HG02973 (cell line): ENCODE results near the gene CWC27.

Experiments
- ATAC-seq: cut with Tn5 transposase; IDR thresholded peaks from one replicate; pipeline ENCODE4 v1.9.1; 2021; ENCODE audit warnings: moderate library complexity; ENCODE audit not compliant: unreplicated experiment

CWC27 gene

GRCh38 chr5:64971513-64971912 lies 202.8 kb downstream of the CWC27 start:
- ATAC-seq = no peak

DNA sequence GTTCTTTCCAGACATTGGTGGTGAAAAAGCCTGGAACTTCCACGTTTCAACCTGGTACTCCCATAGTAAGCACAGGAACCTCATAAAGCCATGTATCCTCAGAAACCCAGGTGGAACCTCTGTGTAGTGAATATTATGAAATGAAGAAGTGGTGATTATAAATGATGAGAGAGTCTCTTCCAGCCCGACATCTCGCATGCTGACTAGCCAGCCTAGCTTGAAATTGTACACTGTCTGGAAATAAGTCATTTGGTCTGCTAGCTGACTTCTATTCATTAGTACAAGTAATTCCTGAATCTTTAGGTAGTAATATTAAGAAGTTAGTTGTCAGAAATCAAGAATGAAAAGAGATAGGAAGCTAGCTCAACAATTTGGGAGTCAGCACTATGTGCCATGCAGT lies 203.3 kb downstream of the CWC27 start:
- ATAC-seq = no peak

GRCh38 chr5:64972591-64972990 lies 203.9 kb downstream of the CWC27 start:
- no peak for ATAC-seq

GRCh38 chr5:64973215-64973614 lies 204.5 kb downstream of the CWC27 start:
- no peak for ATAC-seq

DNA sequence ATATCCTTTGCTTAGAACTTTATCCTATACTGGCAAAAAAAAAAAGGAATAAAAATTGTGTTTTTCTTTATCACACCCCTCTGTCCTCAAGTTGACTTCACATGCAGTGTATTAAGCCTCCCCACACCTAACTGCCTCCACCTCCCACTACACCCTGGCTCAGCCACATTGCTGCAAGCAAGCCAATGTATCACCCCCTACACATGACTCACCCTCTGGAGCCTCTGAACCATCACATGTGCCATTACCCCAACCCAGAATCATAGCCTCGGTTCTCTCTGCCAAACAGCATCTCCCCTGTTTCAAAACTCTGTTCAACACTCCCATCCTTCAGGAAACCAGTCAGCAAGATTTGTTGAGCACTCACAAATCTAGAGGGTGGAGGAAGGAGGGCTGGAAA lies 209.0 kb downstream of the CWC27 start:
- ATAC-seq = no peak

GRCh38 chr5:64978546-64978945 lies 209.8 kb downstream of the CWC27 start:
- no peak for ATAC-seq

DNA sequence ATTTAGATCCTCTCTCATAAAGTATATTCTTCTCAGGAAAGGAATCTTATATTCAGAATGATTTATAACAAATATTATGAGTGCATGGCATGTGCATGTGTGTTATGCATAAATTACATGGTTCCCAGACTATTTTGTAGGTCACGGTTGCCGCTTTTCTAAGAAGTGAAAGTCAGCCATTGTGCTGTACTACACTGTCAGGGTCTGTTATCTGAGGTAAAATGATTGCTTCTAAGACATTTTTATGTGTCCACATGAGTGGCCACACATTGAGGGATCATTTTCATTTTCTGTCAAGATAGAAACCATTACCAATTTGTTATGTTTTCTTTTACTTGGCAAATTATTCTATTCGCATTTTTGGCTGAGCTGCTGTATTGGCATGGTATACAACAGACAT lies 210.8 kb downstream of the CWC27 start:
- ATAC-seq = no peak

DNA sequence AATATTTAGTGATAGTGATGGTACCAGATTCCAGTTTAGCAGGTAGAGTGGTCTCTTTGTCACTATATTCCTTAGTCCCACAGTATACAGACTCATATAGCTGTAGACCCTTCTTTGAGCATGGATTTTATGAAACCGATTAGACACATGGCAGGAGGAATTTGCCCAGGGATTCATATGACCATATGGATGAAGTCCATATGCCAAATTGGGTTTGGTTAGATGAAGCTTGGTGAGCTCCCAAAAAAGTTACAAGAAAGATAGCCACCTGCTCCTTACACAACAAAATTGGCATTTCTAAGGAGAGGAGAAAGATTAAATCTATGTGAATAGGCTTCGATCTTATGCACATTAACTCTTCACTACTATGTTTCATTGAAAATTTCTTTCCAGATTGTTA lies 211.4 kb downstream of the CWC27 start:
- ATAC-seq = no peak

GRCh38 chr5:64987768-64988167 lies 219.0 kb downstream of the CWC27 start:
- ATAC-seq = no peak

DNA sequence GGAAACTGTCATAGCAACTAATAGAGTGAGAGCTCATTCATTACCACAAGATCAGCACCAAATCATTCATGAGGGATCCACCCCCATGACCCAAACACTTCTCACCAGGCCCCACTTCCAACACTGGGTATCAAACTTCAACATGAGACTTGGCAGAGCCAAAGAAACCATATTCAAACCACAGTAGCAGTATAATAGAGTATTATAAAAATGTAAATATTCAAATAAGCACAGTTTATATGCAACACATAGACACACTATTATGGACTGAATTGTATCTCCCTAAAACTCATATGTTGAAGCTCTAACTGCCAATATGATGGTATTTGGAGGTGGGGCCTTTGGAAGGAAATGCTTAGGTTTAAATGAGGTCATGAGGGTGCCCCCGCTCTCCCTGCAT lies 240.5 kb downstream of the CWC27 start:
- ATAC-seq = no peak

DNA sequence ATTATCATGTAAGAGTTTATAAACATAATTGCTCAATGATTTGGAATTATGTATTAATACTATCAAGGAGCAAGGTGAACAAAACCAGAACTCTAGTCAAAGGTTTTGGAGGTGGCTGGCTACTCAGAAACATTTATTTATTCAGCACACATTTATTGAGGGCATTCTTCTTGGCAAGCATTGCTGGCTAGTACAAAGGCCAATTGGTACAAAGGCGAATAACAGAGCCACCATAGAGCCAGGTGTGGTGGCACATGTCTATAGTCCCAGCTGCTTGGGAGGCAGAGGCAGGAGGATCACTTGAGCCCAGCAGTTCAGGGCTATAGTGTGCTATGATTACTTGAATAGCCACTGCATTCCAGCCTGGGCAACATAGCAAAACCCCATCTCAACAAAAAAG lies 242.1 kb downstream of the CWC27 start:
- no peak for ATAC-seq

GRCh38 chr5:65012301-65012892 lies 243.7 kb downstream of the CWC27 start:
- no peak for ATAC-seq

GRCh38 chr5:65013166-65013565 lies 244.4 kb downstream of the CWC27 start:
- no peak for ATAC-seq

GRCh38 chr5:65014769-65015168 lies 246.0 kb downstream of the CWC27 start:
- ATAC-seq = no peak

- ATAC-seq = no peak
Observed at GRCh38 chr5:65015767-65016166, 247.0 kb downstream of the CWC27 start.

DNA sequence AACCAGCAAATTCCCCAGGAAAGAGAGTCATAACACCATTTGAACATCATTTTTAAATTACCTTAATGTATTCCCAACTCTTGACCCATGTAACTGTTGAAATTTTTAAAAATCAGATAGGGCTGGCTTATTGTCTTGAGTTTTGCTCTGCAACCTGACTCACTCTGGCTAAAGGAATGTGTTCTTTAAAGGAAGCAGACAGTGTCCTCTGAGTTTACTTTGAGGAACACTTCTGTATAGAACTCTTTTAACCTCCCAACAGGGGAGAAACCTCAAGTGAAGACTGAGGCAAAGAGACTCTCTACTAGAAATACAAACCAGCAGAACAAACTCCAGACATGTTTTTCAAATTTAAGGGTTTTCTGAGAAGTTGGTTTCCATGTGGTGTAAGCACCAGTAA lies 248.9 kb downstream of the CWC27 start:
- no peak for ATAC-seq

GRCh38 chr5:65018763-65019162 lies 250.0 kb downstream of the CWC27 start:
- no peak for ATAC-seq

DNA sequence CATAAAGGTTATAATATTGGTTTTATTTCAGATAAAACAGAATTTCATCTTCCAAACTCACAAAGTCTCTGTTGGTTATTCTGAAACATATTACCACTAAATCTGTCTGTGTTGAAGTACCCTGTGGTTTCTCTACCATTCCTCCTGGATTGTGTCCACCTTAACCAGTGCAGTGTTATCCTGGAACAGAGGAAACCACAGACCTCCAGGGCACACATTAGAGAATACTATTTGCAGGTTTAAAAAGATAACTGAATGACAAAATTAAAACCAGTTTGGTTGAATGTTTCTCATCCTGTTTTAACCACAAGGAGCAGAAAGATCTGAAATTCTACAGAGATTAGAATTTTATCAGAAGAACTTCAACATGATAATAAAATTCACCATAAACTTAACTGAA lies 251.8 kb downstream of the CWC27 start:
- ATAC-seq = no peak

DNA sequence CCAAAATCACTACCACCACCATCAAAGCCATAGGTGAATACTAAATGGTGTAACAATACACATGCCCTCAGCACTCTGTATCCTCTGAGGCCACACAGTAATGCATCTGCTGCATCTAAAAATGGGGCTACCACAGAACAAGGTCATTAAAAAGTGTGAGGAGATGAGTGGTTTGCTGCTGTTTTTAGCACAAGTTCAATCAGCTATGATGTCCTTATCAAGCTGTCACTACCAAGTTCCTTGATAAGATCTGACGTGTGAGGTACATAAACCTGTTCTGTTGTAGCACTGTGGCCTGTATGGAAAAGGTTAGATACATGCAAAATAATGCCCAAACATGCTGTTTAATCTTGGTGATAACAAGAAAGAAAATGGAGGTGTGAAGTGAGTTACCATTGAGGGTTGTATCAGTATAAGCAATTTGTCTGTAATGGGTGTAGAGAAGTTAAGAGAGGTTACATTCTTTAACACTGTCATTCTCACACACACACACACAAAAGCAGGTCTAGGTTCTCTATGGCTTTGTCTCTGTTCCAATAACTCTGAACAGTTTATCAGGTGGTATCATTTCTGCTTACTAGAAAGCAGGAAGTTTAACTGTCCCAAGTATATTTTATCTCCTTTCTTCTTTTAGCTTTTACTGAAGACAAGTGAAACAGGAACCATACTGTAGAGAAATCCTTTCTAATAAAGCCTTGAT lies 252.9 kb downstream of the CWC27 start:
- ATAC-seq = peak; percentile 50

DNA sequence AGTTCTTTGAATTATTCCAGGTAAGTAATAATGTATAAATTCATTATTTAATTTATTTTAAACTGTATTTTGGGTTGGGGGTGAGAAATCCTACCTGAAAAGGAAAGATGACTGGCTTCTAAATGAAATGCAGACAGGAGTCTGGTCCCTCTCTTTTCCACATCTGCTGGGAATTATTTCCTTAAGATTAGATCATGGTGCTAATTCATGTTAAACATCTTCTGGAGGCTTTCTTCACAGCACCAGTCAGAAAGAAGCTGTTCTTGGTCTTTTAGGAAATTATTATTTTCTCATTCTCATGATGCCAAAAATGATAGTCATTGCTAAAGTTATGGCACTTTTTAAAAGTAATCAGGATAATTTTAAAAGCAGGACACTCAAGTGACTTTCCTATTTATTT lies 254.2 kb downstream of the CWC27 start:
- ATAC-seq = no peak

- ATAC-seq = no peak
Observed at GRCh38 chr5:65024681-65025080, 256.0 kb downstream of the CWC27 start.

DNA sequence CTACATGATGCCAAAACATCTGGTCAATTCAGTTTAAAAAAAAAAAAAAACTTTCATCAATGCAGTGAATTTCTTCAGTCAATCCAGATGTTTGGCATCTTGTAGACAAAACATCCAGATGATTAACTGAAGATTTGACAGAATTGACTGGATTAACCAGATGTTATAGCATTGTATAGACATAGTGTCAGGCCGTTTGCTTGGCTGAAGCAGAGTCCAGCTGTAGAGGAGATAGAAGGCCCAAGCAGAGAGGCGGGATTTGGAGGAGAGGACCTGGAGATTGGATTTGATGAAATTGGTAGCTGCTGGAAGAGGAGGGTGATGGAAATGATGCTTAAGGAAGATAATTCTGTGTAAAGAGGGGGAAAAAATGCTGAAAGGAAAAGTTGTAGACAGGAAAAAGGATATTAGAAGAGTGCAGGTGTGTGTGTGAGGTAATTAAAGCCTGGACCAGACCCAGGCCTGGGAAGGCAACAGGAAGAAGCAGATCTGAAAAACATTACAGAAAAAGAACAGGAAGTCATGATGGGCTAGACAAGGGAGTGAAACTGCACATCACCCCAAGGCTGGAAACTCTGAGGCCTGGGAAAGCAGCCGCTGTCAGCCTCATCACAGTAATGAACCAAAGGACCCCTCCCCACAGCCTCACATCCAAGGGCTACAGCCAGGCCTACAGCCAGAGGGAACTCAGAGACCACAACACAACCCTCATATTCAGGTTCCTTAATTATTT lies 258.3 kb downstream of the CWC27 start:
- peak; percentile 60 for ATAC-seq
